ENCODE measurements around the gene BRINP2. TPM values are rescaled to one million over a fixed set of nuclear protein-coding genes. Genes with fewer than 3 reads are reported as not detected.

BRINP2 gene
- total and polyA plus RNA-seq, 4 donors = 0.04 to 0.15 (median 0.05) TPM

- H3K27ac ChIP-seq (ENCODE audit: low read depth in 1 of 2, low read length in 1 of 2) = peak overlapping the region in 1 of 2 donors; percentile 40
- no peak overlapping the region for H3K4me3 ChIP-seq
- H3K4me1 ChIP-seq (ENCODE audit: control insufficient read depth in 5 of 5, insufficient read depth in 5 of 5, low read length in 5 of 5) = peaks cover 0 to 32% (median 10%) of the 10 kb centered on the region in 5 donors
- DNase-seq = no peak
- no peaks in the 10 kb centered on the region for H3K9me3 ChIP-seq (ENCODE audit: control insufficient read depth in 4 of 4, insufficient read depth in 3 of 4, low read length in 3 of 4)
- ATAC-seq (ENCODE audit: insufficient read depth, low FRiP score) = no peak
- H3K27me3 ChIP-seq (ENCODE audit: control insufficient read depth in 3 of 3, insufficient read depth in 3 of 3, low read length in 2 of 3) = no peaks in the 10 kb centered on the region
- H3K9ac ChIP-seq (ENCODE audit: insufficient read depth in 1 of 2, low read length in 2 of 2) = no peak overlapping the region
- no peaks in the 10 kb centered on the region for H3K36me3 ChIP-seq (ENCODE audit: control insufficient read depth in 4 of 4, insufficient read depth in 4 of 4, low read length in 4 of 4)
- no peak for TF ChIP-seq CTCF (IDR thresholded peaks at IDR 0.05; ENCODE audit: control extremely low read depth, extremely low read depth)
These were observed 39.3 kb downstream of the BRINP2 start for GRCh38 chr1:177210071-177210470.

- no peaks in the 10 kb centered on the region for H3K9me3 ChIP-seq (ENCODE audit: control insufficient read depth in 4 of 4, insufficient read depth in 3 of 4, low read length in 3 of 4)
- no peaks in the 10 kb centered on the region for H3K36me3 ChIP-seq (ENCODE audit: control insufficient read depth in 4 of 4, insufficient read depth in 4 of 4, low read length in 4 of 4)
- H3K9ac ChIP-seq (ENCODE audit: insufficient read depth in 1 of 2, low read length in 2 of 2) = no peak overlapping the region
- H3K4me3 ChIP-seq = no peak overlapping the region
- no peak for DNase-seq
- ATAC-seq (ENCODE audit: insufficient read depth, low FRiP score) = no peak
- peaks cover 0 to 32% (median 10%) of the 10 kb centered on the region in 5 donors for H3K4me1 ChIP-seq (ENCODE audit: control insufficient read depth in 5 of 5, insufficient read depth in 5 of 5, low read length in 5 of 5)
- no peak for TF ChIP-seq CTCF (IDR thresholded peaks at IDR 0.05; ENCODE audit: control extremely low read depth, extremely low read depth)
- 34 to 52% methylated on average over 4 of the region's 4 CpGs for WGBS, 2 donors
- no peaks in the 10 kb centered on the region for H3K27me3 ChIP-seq (ENCODE audit: control insufficient read depth in 3 of 3, insufficient read depth in 3 of 3, low read length in 2 of 3)
- H3K27ac ChIP-seq (ENCODE audit: low read depth in 1 of 2, low read length in 1 of 2) = peak overlapping the region in 1 of 2 donors; percentile 21
These were observed 40.5 kb downstream of the BRINP2 start for GRCh38 chr1:177211231-177211630.

GRCh38 chr1:177216587-177217202, 45.9 kb downstream of the BRINP2 start:
- ATAC-seq (ENCODE audit: insufficient read depth, low FRiP score) = no peak
- 77 to 92% methylated on average over 3 of the region's 3 CpGs for WGBS, 2 donors
- TF ChIP-seq CTCF (IDR thresholded peaks at IDR 0.05; ENCODE audit: control extremely low read depth, extremely low read depth) = no peak
- Histone ChIP-seq H3K9ac (ENCODE audit: insufficient read depth in 1 of 2, low read length in 2 of 2) (no peak overlapping the region), H3K27me3 (ENCODE audit: control insufficient read depth in 3 of 3, insufficient read depth in 3 of 3, low read length in 2 of 3) (no peaks in the 10 kb centered on the region), H3K4me3 (no peak overlapping the region), H3K4me1 (ENCODE audit: control insufficient read depth in 5 of 5, insufficient read depth in 5 of 5, low read length in 5 of 5) (peaks cover 0 to 4% (median 0%) of the 10 kb centered on the region in 5 donors), H3K9me3 (ENCODE audit: control insufficient read depth in 4 of 4, insufficient read depth in 3 of 4, low read length in 3 of 4) (peaks cover 0 to 8% (median 0%) of the 10 kb centered on the region in 4 donors), H3K27ac (ENCODE audit: low read depth in 1 of 2, low read length in 1 of 2) (no peak overlapping the region), H3K36me3 (ENCODE audit: control insufficient read depth in 4 of 4, insufficient read depth in 4 of 4, low read length in 4 of 4) (no peaks in the 10 kb centered on the region)
- DNase-seq = no peak

Measured in lung (tissue), 12 donors.